LNCAP (cell line): ENCODE measurements around the gene SATB1.

Experiments used
- TF ChIP-seq, protein P1 (sequence below): fragments of 450-650 bp; IDR thresholded peaks from 2 replicates; pipeline ENCODE4 v1.5.1; 2017; ENCODE audit warnings: mild to moderate bottlenecking

The SATB1 gene

DNA sequence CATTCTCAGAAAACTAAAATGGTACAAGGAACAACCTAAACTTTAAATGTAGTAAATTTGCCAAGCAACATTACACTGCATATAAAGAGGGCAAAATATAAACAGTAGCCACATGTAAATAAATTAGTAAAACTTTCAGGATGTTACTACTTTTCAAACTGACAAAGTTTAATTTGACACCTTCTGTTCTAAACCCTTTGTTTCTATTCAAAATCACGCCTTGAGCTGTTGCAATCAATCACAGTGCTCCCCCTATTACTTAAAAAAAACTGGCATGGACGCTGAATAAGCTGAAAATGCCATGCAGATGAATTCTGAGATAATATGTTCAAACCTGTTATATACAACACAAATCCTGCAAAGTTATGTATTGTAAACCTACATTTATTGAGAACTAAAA is 69.3 kb downstream of the SATB1 start:
- TF ChIP-seq, protein P1, sequence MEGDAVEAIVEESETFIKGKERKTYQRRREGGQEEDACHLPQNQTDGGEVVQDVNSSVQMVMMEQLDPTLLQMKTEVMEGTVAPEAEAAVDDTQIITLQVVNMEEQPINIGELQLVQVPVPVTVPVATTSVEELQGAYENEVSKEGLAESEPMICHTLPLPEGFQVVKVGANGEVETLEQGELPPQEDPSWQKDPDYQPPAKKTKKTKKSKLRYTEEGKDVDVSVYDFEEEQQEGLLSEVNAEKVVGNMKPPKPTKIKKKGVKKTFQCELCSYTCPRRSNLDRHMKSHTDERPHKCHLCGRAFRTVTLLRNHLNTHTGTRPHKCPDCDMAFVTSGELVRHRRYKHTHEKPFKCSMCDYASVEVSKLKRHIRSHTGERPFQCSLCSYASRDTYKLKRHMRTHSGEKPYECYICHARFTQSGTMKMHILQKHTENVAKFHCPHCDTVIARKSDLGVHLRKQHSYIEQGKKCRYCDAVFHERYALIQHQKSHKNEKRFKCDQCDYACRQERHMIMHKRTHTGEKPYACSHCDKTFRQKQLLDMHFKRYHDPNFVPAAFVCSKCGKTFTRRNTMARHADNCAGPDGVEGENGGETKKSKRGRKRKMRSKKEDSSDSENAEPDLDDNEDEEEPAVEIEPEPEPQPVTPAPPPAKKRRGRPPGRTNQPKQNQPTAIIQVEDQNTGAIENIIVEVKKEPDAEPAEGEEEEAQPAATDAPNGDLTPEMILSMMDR: no peak

DNA sequence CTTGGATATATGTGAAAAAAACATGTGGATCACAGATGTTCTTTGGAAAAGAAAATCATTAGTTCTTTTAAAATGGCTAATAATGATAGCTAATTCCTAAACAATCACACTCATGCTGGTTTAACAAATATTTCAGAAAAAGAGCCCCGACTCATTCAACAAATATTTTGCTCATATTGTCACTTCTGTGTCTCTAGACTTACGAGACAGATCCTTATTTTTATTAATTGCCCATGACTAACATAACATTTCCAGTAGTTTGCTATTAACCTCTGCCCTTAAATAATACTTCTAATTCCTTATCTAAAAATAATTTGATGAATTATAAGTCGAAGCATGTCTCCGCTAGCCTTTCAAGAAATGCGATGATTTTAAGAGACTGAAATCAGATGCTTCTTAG is 70.4 kb downstream of the SATB1 start:
- TF ChIP-seq, protein P1: no peak

DNA sequence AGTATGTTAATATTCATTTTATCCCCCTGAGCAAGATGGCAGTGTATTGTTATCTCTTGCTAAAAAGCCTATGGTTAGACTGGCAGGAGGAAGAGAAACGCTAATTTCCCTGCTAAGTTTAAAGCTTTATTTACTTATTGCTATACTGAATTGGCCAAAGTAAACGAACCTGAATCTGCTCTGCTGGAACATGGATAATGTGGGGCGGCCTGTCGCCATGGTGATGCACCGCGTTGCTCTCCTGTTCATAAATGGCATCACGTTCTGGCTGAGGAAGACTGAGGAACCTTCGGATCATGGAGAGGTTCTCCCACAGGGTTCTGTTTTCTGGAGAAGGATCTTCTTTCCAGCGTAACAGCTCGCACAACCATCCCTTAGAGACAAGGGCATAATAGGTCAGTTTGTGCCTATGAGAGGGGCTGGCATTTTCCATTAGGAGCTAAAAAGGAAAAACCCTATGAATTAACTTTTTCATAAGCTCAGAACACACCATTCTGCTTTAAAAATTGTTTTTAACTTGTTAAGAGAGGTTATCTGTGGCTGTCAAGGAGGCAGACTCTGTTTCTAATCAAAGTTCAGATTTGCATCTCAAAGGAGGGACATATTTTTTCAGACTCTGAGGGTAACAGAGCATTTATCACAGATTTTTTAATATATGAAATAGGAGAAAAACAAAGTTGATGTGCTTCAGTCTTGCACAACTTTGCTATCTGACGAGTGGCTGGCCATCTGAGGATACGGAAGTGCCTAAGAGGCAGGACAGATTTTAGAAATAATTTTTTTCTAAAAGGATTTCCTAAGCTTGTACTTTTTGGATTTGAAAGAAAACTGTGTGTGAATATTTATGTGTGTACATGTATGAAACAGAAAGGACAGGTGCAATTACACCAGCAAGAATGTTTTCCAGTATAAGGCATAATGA is 73.1 kb downstream of the SATB1 start:
- TF ChIP-seq, protein P1: no peak

DNA sequence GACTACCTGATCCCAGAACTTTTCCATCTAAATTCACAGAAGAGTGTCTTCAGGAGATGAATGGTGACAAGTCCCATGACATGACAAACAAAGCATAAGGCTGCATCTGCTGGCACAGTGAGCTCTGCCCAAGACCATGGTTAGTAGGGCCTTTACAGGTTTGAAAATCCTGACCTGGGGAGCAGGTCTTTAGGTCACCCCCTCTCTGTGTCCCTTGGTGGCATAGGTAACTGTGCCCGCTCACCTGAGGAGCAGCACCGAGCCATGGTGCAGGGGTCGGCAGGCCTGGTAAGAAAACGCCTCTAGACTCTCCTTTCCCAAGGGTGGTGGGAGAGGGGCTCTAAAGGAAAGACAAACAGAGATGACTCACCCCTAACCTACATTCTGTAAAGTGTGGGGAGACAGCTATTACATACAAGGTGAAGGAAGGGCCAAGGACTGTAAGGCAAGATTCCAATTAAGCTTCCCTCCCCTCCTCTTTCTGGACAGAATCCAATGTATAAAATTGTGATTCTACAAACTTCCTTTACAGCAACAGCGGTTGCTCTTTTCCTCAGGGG is 74.0 kb downstream of the SATB1 start:
- TF ChIP-seq, protein P1: no peak

DNA sequence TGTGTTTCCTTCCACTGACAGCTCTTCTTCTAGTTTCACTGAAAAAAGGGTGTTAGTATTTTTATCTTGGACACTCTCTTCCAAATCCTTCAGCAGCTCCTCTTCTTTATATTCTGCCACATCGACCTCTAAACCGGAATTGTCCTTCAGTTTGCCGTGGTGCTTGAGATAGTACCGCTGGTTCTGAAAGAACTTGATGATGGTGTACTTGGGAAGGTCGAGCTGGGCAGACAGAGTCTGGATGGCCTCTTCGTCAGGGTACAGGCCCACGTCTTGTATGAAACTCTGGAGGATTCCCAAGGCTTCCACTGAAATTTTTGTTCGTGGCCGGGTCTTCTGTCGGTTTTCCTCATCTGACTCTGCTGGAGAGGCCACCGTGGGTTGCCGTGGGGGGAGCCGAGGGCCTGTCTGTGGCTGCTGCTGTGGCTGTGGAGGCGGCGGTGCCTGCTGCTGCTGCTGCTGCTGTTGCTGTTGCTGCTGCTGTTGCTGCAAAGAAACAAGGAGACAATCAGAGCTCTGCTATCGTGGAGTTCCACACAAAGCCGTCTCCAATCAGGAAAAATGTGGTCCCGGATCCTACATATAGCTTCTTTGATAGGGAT is 75.8 kb downstream of the SATB1 start:
- TF ChIP-seq, protein P1: no peak

DNA sequence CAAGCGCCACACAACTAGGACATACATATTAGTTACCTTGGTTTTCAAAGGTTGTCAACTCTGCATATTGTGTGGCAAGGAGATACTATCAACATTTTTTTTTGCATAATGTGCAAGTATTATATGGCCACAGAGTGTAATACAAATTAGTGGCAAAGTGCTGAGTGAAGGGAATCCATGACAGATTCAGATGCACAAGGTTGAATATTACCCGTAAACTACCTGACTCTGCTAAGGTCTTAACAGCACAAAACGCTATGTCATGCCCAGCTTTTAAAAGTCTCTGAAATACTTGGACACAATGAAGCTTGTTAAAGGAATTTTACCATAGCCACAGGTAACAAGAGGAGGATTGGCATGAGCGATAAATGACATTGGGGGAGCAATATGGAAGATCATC is 79.0 kb downstream of the SATB1 start:
- TF ChIP-seq, protein P1: no peak

DNA sequence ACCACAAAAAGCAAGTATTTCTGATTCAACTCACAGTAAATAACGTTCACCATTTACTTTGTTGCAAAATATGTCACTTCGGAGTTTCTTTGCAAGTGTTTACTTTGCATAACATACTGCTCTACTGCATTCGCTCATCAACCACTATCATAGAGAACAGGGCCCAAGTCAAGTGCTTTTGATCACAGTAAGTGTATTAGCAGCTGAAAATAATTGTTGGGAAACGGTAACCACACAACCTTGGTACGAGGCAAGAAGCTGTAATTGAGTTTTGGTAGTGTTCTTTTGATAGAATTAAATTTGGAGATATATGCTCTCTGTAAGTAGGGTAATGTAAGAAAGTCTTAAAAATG is 80.1 kb downstream of the SATB1 start:
- TF ChIP-seq, protein P1: no peak
